K562 (cell line): Measurements from ENCODE around the gene TUBA4B. TPM values are rescaled to one million over a fixed set of nuclear protein-coding genes. Genes with fewer than 3 reads are reported as not detected.

ENCODE experiments used
- ARID3A ChIP-seq: IDR thresholded peaks from 2 replicates; pipeline ENCODE4 v1.6.1; 2012; ENCODE audit warnings: low read depth, low read length, improper control_type of control experiment, borderline replicate concordance
- CBX5 ChIP-seq: IDR thresholded peaks from 2 replicates; pipeline ENCODE4 v1.6.1; 2014; ENCODE audit warnings: low read depth, borderline replicate concordance
- CEBPB ChIP-seq: fragments of 450-650 bp; IDR thresholded peaks from 2 replicates; pipeline ENCODE4 v1.6.1; 2016; ENCODE audit warnings: missing genetic modification characterization, missing compliant biosample characterization
- FOSL1 ChIP-seq: fragments of 200-800 bp; sonication (Bioruptor generic); conservative IDR thresholded peaks from 2 replicates; pipeline ENCODE4 v1.6.1; 2016; ENCODE audit warnings: missing genetic modification characterization, missing compliant biosample characterization
- MGA ChIP-seq: fragments of 450-650 bp; IDR thresholded peaks from 2 replicates; pipeline ENCODE4 v1.6.1; 2016; ENCODE audit warnings: mild to moderate bottlenecking, moderate library complexity
- PKNOX1 ChIP-seq: fragments of 450-650 bp; IDR thresholded peaks from 2 replicates; pipeline ENCODE4 v1.6.1; 2016
- RBM15 ChIP-seq: fragments of 200-400 bp; formaldehyde crosslinking; IDR thresholded peaks from 2 replicates; pipeline ENCODE4 v1.6.1; 2018; ENCODE audit warnings: mild to moderate bottlenecking, low read length, moderate library complexity; ENCODE audit not compliant: insufficient read depth
- RCOR1 ChIP-seq, 2 experiments: IDR thresholded peaks; 2 replicates each; pipeline ENCODE4 v1.6.1; 2012; ENCODE audit warnings: low read depth in 2 of 2, low read length in 2 of 2, borderline replicate concordance in 1 of 2, improper control_type of control experiment in 1 of 2
- SRSF3 ChIP-seq: fragments of 200-400 bp; formaldehyde crosslinking; IDR thresholded peaks from 2 replicates; pipeline ENCODE4 v1.6.1; 2016; ENCODE audit warnings: mild to moderate bottlenecking, low read length, moderate library complexity; ENCODE audit not compliant: insufficient read depth
- TCF7L2 ChIP-seq: fragments of 150-350 bp; IDR thresholded peaks from 2 replicates; pipeline ENCODE4 v1.6.1; 2016; ENCODE audit warnings: low read depth, mild to moderate bottlenecking, low read length, moderate library complexity
- ZKSCAN1 ChIP-seq: fragments of 150-350 bp; IDR thresholded peaks from 2 replicates; pipeline ENCODE4 v1.6.1; 2016; ENCODE audit warnings: low read depth, low read length
- ZNF24 ChIP-seq: fragments of 450-650 bp; IDR thresholded peaks from 2 replicates; pipeline ENCODE4 v1.6.1; 2016
- ZNF717 ChIP-seq: fragments of 250-450 bp; sonication (Bioruptor Pico); IDR thresholded peaks from 2 replicates; pipeline ENCODE4 v1.5.0; 2021
- polyA plus RNA-seq, 8 experiments: library from polyadenylated mRNA; depleted of rRNA in 4 of 8; stranded (reverse) in 5 of 8; unstranded in 3 of 8; fragments of >200 nt; fragmentation: Nextera tagmentation in 2 of 8; fragmentation: Illumina TruSeq in 1 of 8; extraction: Ambion mirVana in 2 of 8; extraction: Trizol in 1 of 8; gene quantifications; 2 replicates each; pipeline versions ENCODE4 v1.2.1 to v1.2.3, GENCODE V29; 2011 to 2014; ENCODE audit warnings: inconsistent platforms in 1 of 8, missing spikeins in 1 of 8
- total RNA-seq, 7 experiments: library from RNA; depleted of rRNA in 6 of 7; stranded (reverse); fragments of >200 nt in 6 of 7; fragmentation: Illumina TruSeq in 2 of 7; extraction: Trizol in 2 of 7; gene quantifications; 2 replicates each; pipeline versions ENCODE4 v1.2.1 to v1.2.3, GENCODE V29; 2011 to 2021; ENCODE audit warnings: low replicate concordance in 1 of 7

TUBA4B gene
- total and polyA plus RNA-seq, 9 of the 15 experiments (the other 6 are each of a cell fraction or from before 2014, with no cell fraction given), result 0.04 TPM; not detected in 8

- no peak for TF ChIP-seq FOSL1
- TF ChIP-seq ZKSCAN1, result no peak
- TF ChIP-seq RCOR1 (IDR thresholded peaks at IDR 0.05; ENCODE audit: borderline replicate concordance in 1 of 2, low read depth in 2 of 2, low read length in 2 of 2), result no peak
- TF ChIP-seq PKNOX1, result peak; percentile 85; the same call in 1 of the 2 replicates
- TF ChIP-seq ARID3A, result no peak
- TF ChIP-seq ZNF717 (CRISPR knock-in tag), result no peak
- no peak for TF ChIP-seq RBM15
- TF ChIP-seq MGA, result peak; percentile 24; the same call in 1 of the 2 replicates
- TF ChIP-seq CEBPB (tag), result no peak
- TF ChIP-seq CBX5, result no peak
- TF ChIP-seq SRSF3, result no peak
- no peak for TF ChIP-seq TCF7L2
- TF ChIP-seq ZNF24, result no peak
Observed at GRCh38 chr2:219278655-219279150, 25.7 kb downstream of the TUBA4B start (continued).
